Inflammatory macrophage treated with lipopolysaccharide for 1 hour (primary cell): Measurements from ENCODE around the gene DOCK7.
"Not testable (repeated sequence)": the region's sequence is repeated elsewhere in the genome, so short reads cannot be mapped to it uniquely, and the experiment has no call there.

Experiments
- DNase-seq, 2 donors: peaks; one replicate each; pipeline ENCODE4 v3.0.0-alpha.2; 2020 to 2022

Gene DOCK7

GRCh38 chr1:62608905-62609304 is 79.3 kb downstream of the DOCK7 start:
- DNase-seq, result no peak

GRCh38 chr1:62601457-62601856 is 86.7 kb downstream of the DOCK7 start:
- DNase-seq, result no peak

GRCh38 chr1:62599044-62599443 is 89.1 kb downstream of the DOCK7 start:
- DNase-seq, result no peak

- no peak for DNase-seq
These were observed 90.9 kb downstream of the DOCK7 start, which contains the start of gene ANGPTL3 for GRCh38 chr1:62597281-62597680. TSS of gene ANGPTL3 (plus strand) at chr1:62597520. CDS start at chr1:62597567, 47 bp downstream.

- DNase-seq, result no peak
These were observed 92.5 kb downstream of the DOCK7 start for GRCh38 chr1:62595647-62596046.

- DNase-seq, result no peak
These were observed 94.3 kb downstream of the DOCK7 start for GRCh38 chr1:62593825-62594394.

GRCh38 chr1:62590970-62591368 is 97.2 kb downstream of the DOCK7 start:
- DNase-seq, result no peak

GRCh38 chr1:62590255-62590969 is 97.8 kb downstream of the DOCK7 start:
- DNase-seq, result no peak

- DNase-seq, result no peak
These were observed 98.9 kb downstream of the DOCK7 start for GRCh38 chr1:62589321-62589720.

GRCh38 chr1:62588000-62588399 is 100.2 kb downstream of the DOCK7 start:
- no peak for DNase-seq

GRCh38 chr1:62585469-62586155 is 102.6 kb downstream of the DOCK7 start:
- DNase-seq, result no peak

GRCh38 chr1:62573675-62574074 is 114.5 kb downstream of the DOCK7 start:
- no peak for DNase-seq

- DNase-seq, result no peak
These were observed 115.7 kb downstream of the DOCK7 start for GRCh38 chr1:62572476-62572875.

- not testable (repeated sequence) for DNase-seq
These were observed 116.7 kb downstream of the DOCK7 start for GRCh38 chr1:62571517-62571916.

- DNase-seq, result peak; percentile 6 to 45
These were observed 120.3 kb downstream of the DOCK7 start for GRCh38 chr1:62567926-62568325.

GRCh38 chr1:62567182-62567581 is 121.0 kb downstream of the DOCK7 start:
- DNase-seq, result not testable (repeated sequence)

GRCh38 chr1:62561306-62561705 is 126.9 kb downstream of the DOCK7 start:
- DNase-seq, result no peak

GRCh38 chr1:62544570-62544969 is 143.6 kb downstream of the DOCK7 start:
- no peak for DNase-seq

GRCh38 chr1:62541048-62541447 is 147.1 kb downstream of the DOCK7 start:
- DNase-seq, result no peak

GRCh38 chr1:62539028-62539447 is 149.1 kb downstream of the DOCK7 start:
- no peak for DNase-seq

GRCh38 chr1:62536865-62537264 is 151.3 kb downstream of the DOCK7 start:
- DNase-seq, result no peak

GRCh38 chr1:62530516-62531154 is 157.6 kb downstream of the DOCK7 start:
- DNase-seq, result no peak

GRCh38 chr1:62529227-62529626 is 159.0 kb downstream of the DOCK7 start:
- no peak for DNase-seq

GRCh38 chr1:62528015-62528414 is 160.2 kb downstream of the DOCK7 start:
- peak; percentile 8 to 14 for DNase-seq
